GM12878 (cell line): ENCODE results near the gene PLEKHM3. TPM values are rescaled to one million over a fixed set of nuclear protein-coding genes. Genes with fewer than 3 reads are reported as not detected.

Experiments used
- ATAC-seq: fragments of 200-7000 bp; cut with Tn5 transposase; 3 replicates; pipeline ENCODE4 v1.9.1; 2020; ENCODE audit warnings: mild to moderate bottlenecking, moderate library complexity
- BruUV-seq: library from RNA; stranded (reverse); fragments of 400-500 nt; replicated peaks from 2 replicates; lab custom pipeline; 2021; lab: Mats Ljungman, UMichigan
- CTCF ChIA-PET: fragments of 300-600 bp; sonication (Branson Sonifier 250); formaldehyde crosslinking; extraction: SDS; loops from one replicate; lab custom pipeline; 2021; ENCODE audit warnings: inconsistent platforms; lab: Yijun Ruan, JAX
- POLR2A ChIA-PET: fragments of 350-600 bp; formaldehyde crosslinking; extraction: SDS; loops from one replicate; lab custom pipeline; 2021; ENCODE audit warnings: inconsistent platforms; lab: Charles Lee
- RAD21 ChIA-PET: fragments of 300-600 bp; sonication (Branson Sonifier 250); formaldehyde crosslinking; loops from one replicate; lab custom pipeline; 2023; ENCODE audit warnings: antibody characterized with exemption; ENCODE audit not compliant: unreplicated experiment; lab: Charles Lee
- SMC1A ChIA-PET: fragments of 300-600 bp; sonication (Branson Sonifier 250); formaldehyde crosslinking; loops from one replicate; lab custom pipeline; 2023; ENCODE audit not compliant: unreplicated experiment, uncharacterized antibody; lab: Charles Lee
- DNase-seq: peaks from one replicate; pipeline ENCODE4 v3.0.0-alpha.2; 2011; ENCODE audit warnings: low read depth, low spot score
- FAIRE-seq: peaks from 3 replicates; lab custom pipeline; 2011; peaks lifted over from hg19 to GRCh38; lab: Jason Lieb, UNC
- H2AFZ ChIP-seq: 2 replicates; pipeline ENCODE4 v1.6.0; 2011; ENCODE audit warnings: low read depth, low read length, control low read depth; ENCODE audit not compliant: control insufficient read depth
- H3K27ac ChIP-seq: 2 replicates; pipeline ENCODE4 v1.5.1; 2011; ENCODE audit warnings: control low read depth; ENCODE audit not compliant: control insufficient read depth, insufficient read depth
- H3K27me3 ChIP-seq, 2 experiments: replicated peaks in 1 of 2; 2 replicates each; pipeline versions ENCODE4 v1.6.0 to v1.6.1; 2011; ENCODE audit warnings: low read length in 1 of 2; ENCODE audit not compliant: control insufficient read depth in 2 of 2, insufficient read depth in 2 of 2
- H3K36me3 ChIP-seq, 2 experiments: 2 replicates each; pipeline ENCODE4 v1.5.1; 2011; ENCODE audit warnings: low read length in 1 of 2; ENCODE audit not compliant: control insufficient read depth in 2 of 2, insufficient read depth in 2 of 2
- H3K4me1 ChIP-seq: 2 replicates; pipeline ENCODE4 v1.6.1; 2011; ENCODE audit warnings: mild to moderate bottlenecking, low read length, moderate library complexity, mixed read lengths; ENCODE audit not compliant: control insufficient read depth, insufficient read depth
- H3K4me2 ChIP-seq: 2 replicates; pipeline ENCODE4 v1.6.0; 2011; ENCODE audit warnings: control low read depth; ENCODE audit not compliant: control insufficient read depth, insufficient read depth
- H3K4me3 ChIP-seq: fragments of 200-600 bp; sonication (generic); 2 replicates; pipeline ENCODE4 v1.5.1; 2016
- H3K79me2 ChIP-seq: 2 replicates; pipeline ENCODE4 v1.6.0; 2011; ENCODE audit warnings: low read length; ENCODE audit not compliant: control insufficient read depth, insufficient read depth
- H3K9ac ChIP-seq: 2 replicates; pipeline ENCODE4 v1.8.0; 2011; ENCODE audit warnings: low read length, control low read depth, mixed read lengths; ENCODE audit not compliant: control insufficient read depth, insufficient read depth
- H3K9me3 ChIP-seq: replicated peaks from 3 replicates; pipeline ENCODE4 v1.5.1; 2011; ENCODE audit warnings: mild to moderate bottlenecking, low read length; ENCODE audit not compliant: control insufficient read depth, insufficient read depth
- H4K20me1 ChIP-seq: 2 replicates; pipeline ENCODE4 v1.6.0; 2011; ENCODE audit not compliant: control insufficient read depth, insufficient read depth
- CEBPZ ChIP-seq: fragments of 150-350 bp; IDR thresholded peaks from 2 replicates; pipeline ENCODE4 v1.6.1; 2016; ENCODE audit warnings: low read depth, low read length
- JUND ChIP-seq: IDR thresholded peaks from 2 replicates; pipeline ENCODE4 v1.6.1; 2012; ENCODE audit warnings: low read depth, mild to moderate bottlenecking, low read length, improper control_type of control experiment, moderate library complexity
- POU2F2 ChIP-seq: IDR thresholded peaks from 3 replicates; pipeline ENCODE4 v1.6.1; 2011; ENCODE audit warnings: low read depth, mild to moderate bottlenecking, low read length, borderline replicate concordance
- RAD21 ChIP-seq: IDR thresholded peaks from 2 replicates; pipeline ENCODE4 v1.6.1; 2011; ENCODE audit warnings: mild to moderate bottlenecking, low read depth, low read length, moderate library complexity; ENCODE audit not compliant: insufficient read depth
- ZNF207 ChIP-seq: fragments of 450-650 bp; IDR thresholded peaks from 2 replicates; pipeline ENCODE4 v1.6.1; 2014; ENCODE audit warnings: antibody characterized with exemption, mild to moderate bottlenecking, borderline replicate concordance
- WGBS: methylation state at CpG from one replicate; pipeline ENCODE4 v1.1.6; 2016; ENCODE audit warnings: low lambda C conversion rate; ENCODE audit not compliant: insufficient replicate concordance, insufficient coverage; ENCODE audit errors: missing lambda C conversion rate; 5-methylcytosine and 5-hydroxymethylcytosine counted together
- in situ Hi-C: fragments of 300-500 bp; cut with MboI; formaldehyde crosslinking; loops from 9 replicates; pipeline ENCODE4 v1.14.3; 2018; ENCODE audit warnings: mixed read lengths
- intact Hi-C: fragments of 100-400 bp; cut with micrococcal nuclease; formaldehyde crosslinking; loops from one replicate; pipeline ENCODE4 v1.14.2; 2022; ENCODE audit not compliant: unreplicated experiment
- polyA plus RNA-seq, 11 experiments: library from polyadenylated mRNA; depleted of rRNA in 4 of 11; unstranded in 6 of 11; stranded (reverse) in 5 of 11; fragments of >200 nt; fragmentation: Nextera tagmentation in 4 of 11; fragmentation: Illumina TruSeq in 1 of 11; extraction: Ambion mirVana in 4 of 11; extraction: Trizol in 1 of 11; gene quantifications; 1 replicate in 1 of 11; 2 replicates in 10 of 11; pipeline versions ENCODE4 v1.2.1 to v1.2.3, GENCODE V29; 2011 to 2016; ENCODE audit warnings: inconsistent platforms in 2 of 11, missing spikeins in 2 of 11, low read depth in 1 of 11
- total RNA-seq, 4 experiments: library from RNA; depleted of rRNA in 3 of 4; stranded (reverse); fragments of >200 nt in 3 of 4; fragmentation: Illumina TruSeq in 1 of 4; extraction: Trizol in 1 of 4; gene quantifications; 2 replicates each; pipeline versions ENCODE4 v1.2.1 to v1.2.3, GENCODE V29; 2013 to 2021

The PLEKHM3 gene
- total and polyA plus RNA-seq, 10 of the 15 experiments (the other 5 are each of a cell fraction or from before 2014, with no cell fraction given), result 1.4 to 5.6 (median 3.0) TPM

GRCh38 chr2:207813221-207813916 lies 212.0 kb downstream of the PLEKHM3 start:
- intact Hi-C loops (no loop called here), in situ Hi-C loops (no loop called here)
- CTCF ChIA-PET, result interaction anchor here (1.0 to 1.4 kb wide), 2 partner anchors 70 to 160 kb away, joined by 3 read pairs; no protein-coding TSS in a partner anchor
- FAIRE-seq (no peak), ATAC-seq (no peak), DNase-seq (no peak)
- TF ChIP-seq JUND (no peak), RAD21 (no peak), CEBPZ (no peak), ZNF207 (no peak), POU2F2 (no peak)
- H3K27me3 ChIP-seq, result no peaks in the 10 kb centered on the region
- H3K36me3 ChIP-seq, result no peaks in the 10 kb centered on the region
- H3K9ac ChIP-seq, result no peak overlapping the region
- no TSS peak for BruUV-seq
- H3K79me2 ChIP-seq, result no peaks in the 10 kb centered on the region
- H3K4me2 ChIP-seq, result no peak overlapping the region
- H3K9me3 ChIP-seq, result no peaks in the 10 kb centered on the region
- H3K27ac ChIP-seq, result no peak overlapping the region
- RAD21 ChIA-PET, result no interaction called here
- POLR2A ChIA-PET, result no interaction called here
- SMC1A ChIA-PET, result interaction anchor here (0.7 to 1.7 kb wide), 2 partner anchors 8 to 11 kb away, joined by 4 to 5 read pairs; no protein-coding TSS in a partner anchor
- H4K20me1 ChIP-seq, result no peaks in the 10 kb centered on the region
- WGBS, result 64% methylated on average over 14 of the region's 15 CpGs
- H3K4me3 ChIP-seq, result no peak overlapping the region
- no peak overlapping the region for H2AFZ ChIP-seq
- no peaks in the 10 kb centered on the region; the same call in none of the 2 replicates for H3K4me1 ChIP-seq
